ENCODE results near the gene GAS2.

GRCh38 chr11:22641559-22641958 lies 24.9 kb upstream of the GAS2 start:
- TF ChIP-seq, protein P1, sequence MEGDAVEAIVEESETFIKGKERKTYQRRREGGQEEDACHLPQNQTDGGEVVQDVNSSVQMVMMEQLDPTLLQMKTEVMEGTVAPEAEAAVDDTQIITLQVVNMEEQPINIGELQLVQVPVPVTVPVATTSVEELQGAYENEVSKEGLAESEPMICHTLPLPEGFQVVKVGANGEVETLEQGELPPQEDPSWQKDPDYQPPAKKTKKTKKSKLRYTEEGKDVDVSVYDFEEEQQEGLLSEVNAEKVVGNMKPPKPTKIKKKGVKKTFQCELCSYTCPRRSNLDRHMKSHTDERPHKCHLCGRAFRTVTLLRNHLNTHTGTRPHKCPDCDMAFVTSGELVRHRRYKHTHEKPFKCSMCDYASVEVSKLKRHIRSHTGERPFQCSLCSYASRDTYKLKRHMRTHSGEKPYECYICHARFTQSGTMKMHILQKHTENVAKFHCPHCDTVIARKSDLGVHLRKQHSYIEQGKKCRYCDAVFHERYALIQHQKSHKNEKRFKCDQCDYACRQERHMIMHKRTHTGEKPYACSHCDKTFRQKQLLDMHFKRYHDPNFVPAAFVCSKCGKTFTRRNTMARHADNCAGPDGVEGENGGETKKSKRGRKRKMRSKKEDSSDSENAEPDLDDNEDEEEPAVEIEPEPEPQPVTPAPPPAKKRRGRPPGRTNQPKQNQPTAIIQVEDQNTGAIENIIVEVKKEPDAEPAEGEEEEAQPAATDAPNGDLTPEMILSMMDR (IDR thresholded peaks at IDR 0.05; ENCODE audit: poor library complexity, severe bottlenecking): no peak
- TF ChIP-seq RAD21 (conservative IDR thresholded peaks at IDR 0.05) (no peak), POLR2AphosphoS5 (IDR thresholded peaks at IDR 0.05) (peak; percentile 64), MXI1 (conservative IDR thresholded peaks at IDR 0.05; ENCODE audit: poor library complexity, severe bottlenecking) (no peak), TAF1 (IDR thresholded peaks at IDR 0.05; ENCODE audit: low read depth) (no peak), EP300 (conservative IDR thresholded peaks at IDR 0.05; ENCODE audit: poor library complexity, severe bottlenecking) (peak; percentile 78), REST (IDR thresholded peaks at IDR 0.05; ENCODE audit: borderline replicate concordance) (no peak), EZH2 (IDR thresholded peaks at IDR 0.05; ENCODE audit: borderline replicate concordance, insufficient read depth, low read length, poor library complexity, severe bottlenecking) (no peak)

Data from neural cell (in vitro differentiated cells).